PC-3 (cell line): ENCODE data around the gene UBE3C. TPM values are rescaled to one million over a fixed set of nuclear protein-coding genes. Genes with fewer than 3 reads are reported as not detected.
"Not testable (repeated sequence)": the region's sequence is repeated elsewhere in the genome, so short reads cannot be mapped to it uniquely, and the experiment has no call there.

Experiments used
- ATAC-seq: fragments of 200-7000 bp; cut with Tn5 transposase; 2 replicates; pipeline ENCODE4 v1.9.1; 2020; ENCODE audit warnings: mild to moderate bottlenecking, moderate library complexity
- BruUV-seq: library from RNA; stranded (reverse); fragments of 400-500 nt; replicated peaks from 2 replicates; lab custom pipeline; 2021; lab: Mats Ljungman, UMichigan
- CTCF ChIA-PET: fragments of 300-600 bp; sonication (Branson Sonifier 250); formaldehyde crosslinking; loops from one replicate; lab custom pipeline; 2022; ENCODE audit warnings: antibody characterized with exemption; lab: Charles Lee
- POLR2A ChIA-PET: fragments of 300-600 bp; sonication (Branson Sonifier 250); formaldehyde crosslinking; loops from one replicate; lab custom pipeline; 2022; ENCODE audit warnings: antibody characterized with exemption; ENCODE audit not compliant: unreplicated experiment; lab: Charles Lee
- DNase-seq: peaks from one replicate; pipeline ENCODE4 v3.0.0-alpha.2; 2015
- H2AFZ ChIP-seq: fragments of 300-600 bp; sonication (generic); 2 replicates; pipeline ENCODE4 v1.6.0; 2016; ENCODE audit warnings: antibody characterized with exemption, low read length
- H3F3A ChIP-seq: fragments of 300-600 bp; sonication (generic); one replicate; pipeline ENCODE4 v1.6.0; 2017; ENCODE audit warnings: antibody characterized with exemption, low read length, control low read depth, mild to moderate bottlenecking; ENCODE audit not compliant: unreplicated experiment
- H3K27ac ChIP-seq: fragments of 300-600 bp; sonication (generic); 2 replicates; pipeline ENCODE4 v1.5.1; 2016; ENCODE audit warnings: mild to moderate bottlenecking, low read length
- H3K27me3 ChIP-seq: fragments of 300-600 bp; sonication (generic); 2 replicates; pipeline ENCODE4 v1.6.1; 2016; ENCODE audit warnings: low read length, mixed read lengths
- H3K36me3 ChIP-seq: fragments of 300-600 bp; sonication (generic); 2 replicates; pipeline ENCODE4 v1.6.1; 2016; ENCODE audit warnings: low read depth, mixed run types, low read length, mixed read lengths
- H3K4me1 ChIP-seq: fragments of 300-600 bp; sonication (generic); 2 replicates; pipeline ENCODE4 v1.5.1; 2016; ENCODE audit warnings: low read length; ENCODE audit not compliant: insufficient read depth
- H3K4me2 ChIP-seq: fragments of 300-600 bp; sonication (generic); 2 replicates; pipeline ENCODE4 v1.6.0; 2016; ENCODE audit warnings: low read length
- H3K4me3 ChIP-seq: fragments of 300-600 bp; sonication (generic); 2 replicates; pipeline ENCODE4 v1.5.1; 2016; ENCODE audit warnings: mild to moderate bottlenecking, low read length, mixed read lengths
- H3K79me2 ChIP-seq: fragments of 300-600 bp; sonication (generic); 2 replicates; pipeline ENCODE4 v1.6.1; 2017; ENCODE audit warnings: low read length, mixed read lengths
- H3K9ac ChIP-seq: fragments of 300-600 bp; sonication (generic); 2 replicates; pipeline ENCODE4 v1.6.0; 2016; ENCODE audit warnings: mild to moderate bottlenecking, low read length
- H3K9me2 ChIP-seq: fragments of 300-600 bp; sonication (generic); replicated peaks from 2 replicates; pipeline ENCODE4 v1.6.1; 2016; ENCODE audit warnings: mixed run types, low read length, mixed read lengths
- H3K9me3 ChIP-seq: fragments of 300-600 bp; sonication (generic); 2 replicates; pipeline ENCODE4 v1.6.1; 2016; ENCODE audit warnings: low read length, mixed read lengths
- H4K20me1 ChIP-seq: fragments of 300-600 bp; sonication (generic); 2 replicates; pipeline ENCODE4 v1.6.1; 2016; ENCODE audit warnings: low read length, mixed read lengths
- CTCF ChIP-seq: fragments of 300-600 bp; sonication (generic); conservative IDR thresholded peaks from 2 replicates; pipeline ENCODE4 v1.5.1; 2017; ENCODE audit warnings: antibody characterized with exemption, low read depth, mild to moderate bottlenecking, low read length
- EZH2 ChIP-seq: fragments of 300-600 bp; sonication (generic); IDR thresholded peaks from one replicate; pipeline ENCODE4 v1.6.1; 2017; ENCODE audit warnings: antibody characterized with exemption, mild to moderate bottlenecking, low read length; ENCODE audit not compliant: unreplicated experiment
- EZH2phosphoT487 ChIP-seq: fragments of 300-600 bp; sonication (generic); IDR thresholded peaks from 2 replicates; pipeline ENCODE4 v1.6.1; 2018; ENCODE audit warnings: mild to moderate bottlenecking, antibody characterized with exemption, low read length, borderline replicate concordance
- intact Hi-C: fragments of 100-400 bp; cut with micrococcal nuclease; formaldehyde crosslinking; loops from 2 replicates; pipeline ENCODE4 v1.9.0; 2023
- total RNA-seq: library from RNA; depleted of rRNA; stranded (reverse); fragments of >200 nt; gene quantifications from 2 replicates; pipeline ENCODE4 v1.2.3, GENCODE V29; 2014

UBE3C gene
- total RNA-seq, 1 experiment from 2014 or later = 86.6 TPM

DNA sequence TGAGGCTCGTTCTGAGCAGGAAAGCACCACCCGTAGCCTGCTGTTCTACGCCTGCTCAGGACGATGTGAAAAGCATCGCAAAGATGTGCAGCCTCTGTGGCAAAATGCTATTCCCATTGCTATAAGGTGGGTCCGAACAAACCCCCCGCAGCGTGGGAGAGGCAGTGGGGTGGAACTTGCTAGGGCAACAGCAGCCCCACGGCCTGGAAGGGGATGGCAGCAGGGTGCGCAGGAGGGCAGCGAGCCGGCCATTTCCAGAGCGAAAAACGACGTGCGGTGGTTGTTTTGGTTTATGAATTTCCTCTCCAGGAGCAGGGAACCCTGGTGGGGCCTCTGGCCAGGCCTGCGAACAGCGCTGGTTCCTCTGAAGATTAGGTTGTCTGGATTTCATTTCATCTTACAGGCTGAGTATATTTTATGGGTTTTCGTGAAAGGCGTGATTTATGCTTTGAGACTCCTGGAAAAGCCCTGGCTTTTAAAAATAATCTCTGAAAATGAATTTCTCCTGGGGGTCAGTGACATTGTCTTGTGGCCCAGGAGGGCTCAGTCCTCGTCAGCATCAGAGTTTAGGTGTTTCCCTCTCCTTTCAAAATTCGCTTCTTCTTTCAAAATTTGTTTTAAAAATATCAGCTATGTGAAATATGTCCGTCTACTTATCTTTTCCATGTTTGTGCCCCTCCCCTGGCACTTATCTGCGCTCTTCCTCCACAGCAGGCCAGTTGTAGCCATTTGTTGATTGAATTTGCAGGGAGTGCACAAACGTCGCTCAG is 42.3 kb upstream of the UBE3C start:
- Histone ChIP-seq H3K9me3 (no peaks in the 10 kb centered on the region), H3K4me2 (no peak overlapping the region), H3K36me3 (no peaks in the 10 kb centered on the region), H2AFZ (no peak overlapping the region), H3K9ac (no peak overlapping the region), H3K9me2 (no peaks in the 10 kb centered on the region), H3K27me3 (no peaks in the 10 kb centered on the region), H3K4me3 (no peak overlapping the region), H3K79me2 (no peaks in the 10 kb centered on the region), H3K4me1 (no peaks in the 10 kb centered on the region), H3F3A (no peaks in the 10 kb centered on the region), H4K20me1 (no peaks in the 10 kb centered on the region), H3K27ac (no peak overlapping the region)
- BruUV-seq = no TSS peak
- DNase-seq (no peak), ATAC-seq (no peak)
- intact Hi-C loops = no loop called here
- no peak for TF ChIP-seq EZH2phosphoT487
- no peak for TF ChIP-seq CTCF
- TF ChIP-seq EZH2 = no peak
- POLR2A ChIA-PET = no interaction called here
- CTCF ChIA-PET = no interaction called here

DNA sequence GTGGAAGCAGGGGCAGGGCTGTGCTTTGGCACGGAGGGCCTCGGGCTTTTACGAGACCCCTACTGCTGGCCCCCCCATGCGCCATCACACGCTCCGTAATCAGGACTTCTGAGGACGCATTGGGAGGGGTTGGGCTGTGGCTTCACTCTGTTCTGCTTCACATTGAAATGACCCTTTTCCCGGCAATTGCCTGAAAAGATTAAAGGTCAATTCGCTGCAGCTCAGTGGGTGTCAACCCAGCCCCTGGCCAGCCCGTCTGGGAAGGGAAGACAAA is 41.7 kb upstream of the UBE3C start:
- no peaks in the 10 kb centered on the region for H3K9me2 ChIP-seq
- no TSS peak for BruUV-seq
- no peaks in the 10 kb centered on the region for H3K36me3 ChIP-seq
- H3K4me2 ChIP-seq = no peak overlapping the region
- ATAC-seq (no peak), DNase-seq (no peak)
- no peaks in the 10 kb centered on the region for H3K4me1 ChIP-seq
- H3K9ac ChIP-seq = no peak overlapping the region
- intact Hi-C loops = no loop called here
- H3K27ac ChIP-seq = no peak overlapping the region
- no peak overlapping the region for H2AFZ ChIP-seq
- no peak overlapping the region for H3K4me3 ChIP-seq
- no peaks in the 10 kb centered on the region for H3K27me3 ChIP-seq
- POLR2A ChIA-PET = no interaction called here
- no peaks in the 10 kb centered on the region for H4K20me1 ChIP-seq
- TF ChIP-seq CTCF (no peak), EZH2phosphoT487 (no peak)
- H3K9me3 ChIP-seq = no peaks in the 10 kb centered on the region
- H3F3A ChIP-seq = no peaks in the 10 kb centered on the region
- H3K79me2 ChIP-seq = no peaks in the 10 kb centered on the region
- CTCF ChIA-PET = no interaction called here

DNA sequence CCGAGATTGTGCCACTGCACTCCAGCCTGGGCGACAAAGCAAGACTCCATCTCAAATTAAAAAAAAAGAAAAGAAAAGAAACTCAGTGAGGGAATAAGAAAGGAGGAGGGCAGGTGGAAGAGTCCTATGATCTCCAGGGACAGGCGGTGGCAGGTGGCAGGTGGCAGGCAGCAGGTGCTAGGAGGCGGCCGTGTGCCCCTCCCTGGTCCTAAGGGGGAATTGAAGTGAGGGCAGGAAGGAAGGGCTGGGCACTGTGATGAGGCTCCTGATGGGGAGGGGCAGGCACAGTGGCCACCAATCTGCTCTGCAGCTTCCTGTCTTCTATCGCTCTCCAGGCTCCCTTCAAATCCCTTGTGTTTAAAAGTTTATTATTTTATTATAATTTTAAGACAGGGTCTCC is 41.2 kb upstream of the UBE3C start:
- no peaks in the 10 kb centered on the region for H3K79me2 ChIP-seq
- no peak for ATAC-seq
- POLR2A ChIA-PET = no interaction called here
- H3K27me3 ChIP-seq = no peaks in the 10 kb centered on the region
- H3F3A ChIP-seq = no peaks in the 10 kb centered on the region
- H3K4me1 ChIP-seq = no peaks in the 10 kb centered on the region
- TF ChIP-seq EZH2 = no peak
- no peak for TF ChIP-seq CTCF
- no peak for TF ChIP-seq EZH2phosphoT487
- H4K20me1 ChIP-seq = no peaks in the 10 kb centered on the region
- H3K9me3 ChIP-seq = no peaks in the 10 kb centered on the region
- no peak overlapping the region for H3K4me2 ChIP-seq
- no peak overlapping the region for H3K27ac ChIP-seq
- no peaks in the 10 kb centered on the region for H3K36me3 ChIP-seq
- H3K9me2 ChIP-seq = no peaks in the 10 kb centered on the region
- no peak overlapping the region for H2AFZ ChIP-seq
- CTCF ChIA-PET = no interaction called here
- H3K9ac ChIP-seq = no peak overlapping the region
- BruUV-seq = no TSS peak
- no peak for DNase-seq
- no peak overlapping the region for H3K4me3 ChIP-seq
- intact Hi-C loops = no loop called here

GRCh38 chr7:157100005-157100404 is 38.7 kb upstream of the UBE3C start:
- BruUV-seq = not testable (repeated sequence)

More at GRCh38 chr7:157100005-157100404, 38.7 kb upstream of the UBE3C start:
- H3K79me2 ChIP-seq, H4K20me1 ChIP-seq, H3F3A ChIP-seq, H3K36me3 ChIP-seq, H3K4me3 ChIP-seq, H3K9ac ChIP-seq, H3K27ac ChIP-seq, H3K4me2 ChIP-seq, DNase-seq, H3K9me2 ChIP-seq, H2AFZ ChIP-seq, H3K9me3 ChIP-seq, POLR2A ChIA-PET, intact Hi-C loops, CTCF ChIA-PET, H3K4me1 ChIP-seq, H3K27me3 ChIP-seq, ATAC-seq: not testable (repeated sequence)
